PC-9 (cell line): ENCODE measurements around the gene UST. TPM values are rescaled to one million over a fixed set of nuclear protein-coding genes. Genes with fewer than 3 reads are reported as not detected.
"Not testable (repeated sequence)": the region's sequence is repeated elsewhere in the genome, so short reads cannot be mapped to it uniquely, and the experiment has no call there.

Experiments used
- BruUV-seq: library from RNA; stranded (reverse); fragments of 400-500 nt; replicated peaks from 2 replicates; lab custom pipeline; 2021; lab: Mats Ljungman, UMichigan
- CTCF ChIA-PET: fragments of 300-600 bp; sonication (Branson Sonifier 250); formaldehyde crosslinking; loops from one replicate; lab custom pipeline; 2022; ENCODE audit warnings: antibody characterized with exemption; lab: Charles Lee
- POLR2A ChIA-PET: fragments of 300-600 bp; sonication (Branson Sonifier 250); formaldehyde crosslinking; loops from one replicate; lab custom pipeline; 2022; ENCODE audit warnings: antibody characterized with exemption; ENCODE audit not compliant: unreplicated experiment; lab: Charles Lee
- DNase-seq, 2 experiments: peaks; one replicate each; pipeline versions ENCODE4 v3.0.0 to v3.0.0-alpha.2; 2015 to 2022; ENCODE audit warnings: mixed read lengths in 1 of 2
- H2AFZ ChIP-seq: fragments of 200-600 bp; sonication (generic); 2 replicates; pipeline ENCODE4 v1.8.1; 2017; ENCODE audit warnings: antibody characterized with exemption
- H3F3A ChIP-seq: fragments of 200-600 bp; sonication (generic); 2 replicates; pipeline ENCODE4 v1.8.1; 2017; ENCODE audit warnings: antibody characterized with exemption, mild to moderate bottlenecking, low read depth; ENCODE audit not compliant: insufficient read depth
- H3K27ac ChIP-seq: fragments of 200-600 bp; sonication (generic); 2 replicates; pipeline ENCODE4 v1.6.1; 2016; ENCODE audit warnings: mixed run types
- H3K27me3 ChIP-seq: fragments of 200-600 bp; sonication (generic); 2 replicates; pipeline ENCODE4 v1.6.1; 2016; ENCODE audit warnings: low read depth, mixed run types; ENCODE audit not compliant: insufficient read depth
- H3K36me3 ChIP-seq: fragments of 200-600 bp; sonication (generic); 2 replicates; pipeline ENCODE4 v1.6.1; 2016; ENCODE audit warnings: low read depth, mixed run types
- H3K4me1 ChIP-seq: fragments of 200-600 bp; sonication (generic); replicated peaks from 2 replicates; pipeline ENCODE4 v1.6.1; 2016; ENCODE audit warnings: mixed run types; ENCODE audit not compliant: insufficient read depth
- H3K4me2 ChIP-seq: fragments of 200-600 bp; sonication (generic); 2 replicates; pipeline ENCODE4 v1.6.1; 2017; ENCODE audit warnings: mixed run types
- H3K4me3 ChIP-seq: fragments of 200-600 bp; sonication (generic); 2 replicates; pipeline ENCODE4 v1.6.1; 2016; ENCODE audit warnings: mixed run types
- H3K79me2 ChIP-seq: fragments of 200-600 bp; sonication (generic); 2 replicates; pipeline ENCODE4 v1.6.1; 2017; ENCODE audit warnings: low read depth, mixed run types
- H3K9me2 ChIP-seq: fragments of 200-600 bp; sonication (generic); 2 replicates; pipeline ENCODE4 v1.8.1; 2017; ENCODE audit warnings: mild to moderate bottlenecking; ENCODE audit not compliant: insufficient read depth
- H3K9me3 ChIP-seq: fragments of 200-600 bp; sonication (generic); 2 replicates; pipeline ENCODE4 v1.8.1; 2016; ENCODE audit warnings: low read depth; ENCODE audit not compliant: insufficient read depth
- H4K20me1 ChIP-seq: fragments of 200-600 bp; sonication (generic); 2 replicates; pipeline ENCODE4 v1.8.1; 2017; ENCODE audit not compliant: insufficient read depth
- CTCF ChIP-seq: fragments of 200-600 bp; sonication (generic); conservative IDR thresholded peaks from 2 replicates; pipeline ENCODE4 v1.6.1; 2017; ENCODE audit warnings: mixed run types, antibody characterized with exemption, mild to moderate bottlenecking, moderate library complexity
- EZH2 ChIP-seq: fragments of 200-600 bp; sonication (generic); IDR thresholded peaks from 2 replicates; pipeline ENCODE4 v1.8.0; 2017; ENCODE audit warnings: antibody characterized with exemption, low read depth
- intact Hi-C: fragments of 100-400 bp; cut with micrococcal nuclease; formaldehyde crosslinking; loops from one replicate; pipeline ENCODE4 v1.10.0; 2022; ENCODE audit not compliant: unreplicated experiment
- total RNA-seq: library from RNA; stranded (reverse); gene quantifications from 2 replicates; pipeline ENCODE4 v1.2.3, GENCODE V29; 2021

The UST gene
- total RNA-seq, 1 experiment from 2014 or later, result 4.2 TPM

GRCh38 chr6:148912252-148912651 lies 165.4 kb downstream of the UST start:
- H3K4me3 ChIP-seq, result no peak overlapping the region
- no peak overlapping the region for H2AFZ ChIP-seq
- no peaks in the 10 kb centered on the region for H3K4me1 ChIP-seq
- CTCF ChIA-PET, result no interaction called here
- intact Hi-C loops, result no loop called here
- no peak for DNase-seq
- H3K79me2 ChIP-seq, result no peaks in the 10 kb centered on the region
- TF ChIP-seq CTCF (no peak), EZH2 (no peak)
- H3K9me2 ChIP-seq, result no peaks in the 10 kb centered on the region
- H3K27ac ChIP-seq, result no peak overlapping the region
- POLR2A ChIA-PET, result no interaction called here
- no peaks in the 10 kb centered on the region for H4K20me1 ChIP-seq
- no peak overlapping the region for H3K4me2 ChIP-seq
- no peaks in the 10 kb centered on the region for H3K9me3 ChIP-seq
- BruUV-seq, result no TSS peak
- no peaks in the 10 kb centered on the region for H3K27me3 ChIP-seq
- no peaks in the 10 kb centered on the region for H3K36me3 ChIP-seq
- H3F3A ChIP-seq, result no peaks in the 10 kb centered on the region

GRCh38 chr6:148915810-148916209 lies 169.0 kb downstream of the UST start:
- ChIA-PET POLR2A (no interaction called here), CTCF (no interaction called here)
- no peaks in the 10 kb centered on the region for H3K79me2 ChIP-seq
- no peak overlapping the region for H3K4me2 ChIP-seq
- H3K4me1 ChIP-seq, result no peaks in the 10 kb centered on the region
- H3F3A ChIP-seq, result no peaks in the 10 kb centered on the region
- no peaks in the 10 kb centered on the region for H3K36me3 ChIP-seq
- no peak overlapping the region for H3K4me3 ChIP-seq
- no peaks in the 10 kb centered on the region for H3K27me3 ChIP-seq
- H3K9me2 ChIP-seq, result no peaks in the 10 kb centered on the region
- TF ChIP-seq CTCF, result no peak
- no peak for TF ChIP-seq EZH2
- DNase-seq, result no peak
- no peaks in the 10 kb centered on the region for H4K20me1 ChIP-seq
- no TSS peak for BruUV-seq
- intact Hi-C loops, result no loop called here
- H3K9me3 ChIP-seq, result no peaks in the 10 kb centered on the region
- H3K27ac ChIP-seq, result no peak overlapping the region
- H2AFZ ChIP-seq, result no peak overlapping the region

- H3K4me2 ChIP-seq, H3K27me3 ChIP-seq, H3K36me3 ChIP-seq, DNase-seq, H3K4me3 ChIP-seq, H3K9me3 ChIP-seq, H3K9me2 ChIP-seq, BruUV-seq, POLR2A ChIA-PET, H3K4me1 ChIP-seq, H3K27ac ChIP-seq, CTCF ChIA-PET, H3F3A ChIP-seq, H2AFZ ChIP-seq, H4K20me1 ChIP-seq, intact Hi-C loops, H3K79me2 ChIP-seq: not testable (repeated sequence)
Observed at GRCh38 chr6:148916485-148916884, 169.7 kb downstream of the UST start.
